ENCODE results near the gene C11orf21. TPM values are rescaled to one million over a fixed set of nuclear protein-coding genes. Genes with fewer than 3 reads are reported as not detected.
A peak's percentile ranks its signal among the peaks of the same experiment; 100 is the strongest.

Gene C11orf21
- total and polyA plus RNA-seq, 2 of the 8 experiments (the other 6 are each of a cell fraction or from before 2014, with no cell fraction given) = not detected

- no peaks in the 10 kb centered on the region for H3K79me2 ChIP-seq (ENCODE audit: control insufficient read depth in 1 of 2, insufficient read depth in 2 of 2, low read length in 2 of 2)
- H3K56ac ChIP-seq (replicated peaks; ENCODE audit: insufficient read length, low read depth, low read length) = no peak overlapping the region
- no peak overlapping the region for H2BK120ac ChIP-seq (replicated peaks; ENCODE audit: low read depth, low read length)
- H3K18ac ChIP-seq (ENCODE audit: extremely low read depth, low read length) = no peak overlapping the region
- H2AK5ac ChIP-seq (ENCODE audit: low read depth, low read length) = peak overlapping the region; percentile 65; the same call in 1 of the 2 replicates
- no peak overlapping the region for H3K14ac ChIP-seq (ENCODE audit: insufficient read length)
- H4K91ac ChIP-seq (replicated peaks; ENCODE audit: insufficient read length, low read length) = no peak overlapping the region
- H3K36me3 ChIP-seq (ENCODE audit: control insufficient read depth in 2 of 4, insufficient read depth in 4 of 4, low read length in 3 of 4) = no peaks in the 10 kb centered on the region
- H4K5ac ChIP-seq (ENCODE audit: insufficient read length, low read depth, low read length) = no peak overlapping the region
- H3K4ac ChIP-seq (replicated peaks; ENCODE audit: insufficient read length, low read depth, low read length) = no peak overlapping the region
- H4K8ac ChIP-seq (ENCODE audit: extremely low read depth, insufficient read depth, low read length) = no peak overlapping the region
- DNase-seq (ENCODE audit: low read depth in 1 of 2, low spot score in 2 of 2) (no peak), FAIRE-seq (no peak)
- peaks cover under 1% of the 10 kb centered on the region; the same call in 1 of the 2 replicates for H3K23me2 ChIP-seq (ENCODE audit: low read depth, low read length)
- H2BK20ac ChIP-seq (ENCODE audit: low read length) = 0 out of 2 replicates have a peak overlapping the region, but pooled peaks have one; percentile 48
- no peaks in the 10 kb centered on the region for H3K79me1 ChIP-seq (ENCODE audit: low read depth, low read length)
- no peak overlapping the region for H3K23ac ChIP-seq (ENCODE audit: insufficient read length)
- H2AFZ ChIP-seq (ENCODE audit: low read length) = no peak overlapping the region
- H3K9me3 ChIP-seq (ENCODE audit: insufficient read depth in 2 of 2, low read depth in 1 of 2, low read length in 1 of 2) = no peaks in the 10 kb centered on the region
- H2BK12ac ChIP-seq (ENCODE audit: low read depth, low read length) = peak overlapping the region; percentile 90
- H3K27me3 ChIP-seq (replicated peaks in 1 of 4; ENCODE audit: control insufficient read depth in 3 of 4, extremely low read depth in 1 of 4, insufficient read depth in 3 of 4, low read length in 3 of 4) = peaks cover 2 to 31% (median 26%) of the 10 kb centered on the region in 4 experiments
- H3K9ac ChIP-seq (replicated peaks in 1 of 4; ENCODE audit: extremely low read depth in 1 of 4, low read depth in 3 of 4, low read length in 3 of 4) = no peak overlapping the region
- no peak overlapping the region for H3K27ac ChIP-seq (ENCODE audit: low read depth, low read length)
- no peaks in the 10 kb centered on the region for H4K20me1 ChIP-seq (replicated peaks in 1 of 2; ENCODE audit: control insufficient read depth in 1 of 2, insufficient read depth in 2 of 2, low read length in 2 of 2)
- ChIA-PET CTCF (ENCODE audit: partially characterized antibody) (interaction anchor here (0.9 to 6.6 kb wide), 9 partner anchors 11 to 626 kb away, joined by 3 to 26 read pairs (median 4); partner anchors contain the start of genes C11orf21 and TSPAN32), POLR2A (ENCODE audit: partially characterized antibody) (interaction anchor here (0.9 to 1.0 kb wide), 2 partner anchors 62 to 101 kb away, joined by 3 read pairs; no protein-coding TSS in a partner anchor)
- H2BK5ac ChIP-seq (ENCODE audit: low read depth, low read length) = no peak overlapping the region
- H3K4me3 ChIP-seq (ENCODE audit: extremely low read depth in 1 of 4, insufficient read depth in 2 of 4, low read depth in 3 of 4, low read length in 4 of 4) = no peak overlapping the region
- H3K4me1 ChIP-seq (replicated peaks in 1 of 4; ENCODE audit: control insufficient read depth in 3 of 4, insufficient read depth in 4 of 4, low read length in 3 of 4) = peaks cover 0 to 9% (median 2%) of the 10 kb centered on the region in 4 experiments; a peak in 3 of 7 replicates
- H3K4me2 ChIP-seq (ENCODE audit: insufficient read depth in 1 of 2, low read depth in 2 of 2, low read length in 2 of 2) = no peak overlapping the region
- H2BK15ac ChIP-seq (ENCODE audit: low read length) = no peak overlapping the region
- WGBS, 2 experiments (ENCODE audit: extremely low coverage in 1 of 2, insufficient coverage in 1 of 2, insufficient read length in 1 of 2, insufficient replicate concordance in 2 of 2, low coverage in 1 of 2, low lambda C conversion rate in 2 of 2, missing lambda C conversion rate in 1 of 2) = 92% methylated on average over 14 of the region's 14 CpGs; no CpG with 5 or more reads in 1 of the 2 experiments
- TF ChIP-seq HDAC6 (IDR thresholded peaks at IDR 0.05; ENCODE audit: low read depth, low read length) (no peak), RNF2 (IDR thresholded peaks at IDR 0.05; ENCODE audit: borderline replicate concordance, low read depth, low read length, missing control alignments, poor library complexity, severe bottlenecking) (no peak), SRF (IDR thresholded peaks at IDR 0.05; ENCODE audit: low read depth, low read length) (no peak), JUND (IDR thresholded peaks at IDR 0.05; ENCODE audit: low read length) (no peak), POU5F1 (IDR thresholded peaks at IDR 0.05; ENCODE audit: low read depth, low read length) (no peak), ASH2L (IDR thresholded peaks at IDR 0.05; ENCODE audit: low read length) (no peak), CHD2 (IDR thresholded peaks at IDR 0.05; ENCODE audit: low read length) (no peak), ZNF274 (IDR thresholded peaks at IDR 0.05; ENCODE audit: borderline replicate concordance, extremely low read depth, low read length) (no peak), CBX8 (IDR thresholded peaks at IDR 0.05; ENCODE audit: borderline replicate concordance, low read depth, low read length) (no peak)
- TF ChIP-seq, protein P1, sequence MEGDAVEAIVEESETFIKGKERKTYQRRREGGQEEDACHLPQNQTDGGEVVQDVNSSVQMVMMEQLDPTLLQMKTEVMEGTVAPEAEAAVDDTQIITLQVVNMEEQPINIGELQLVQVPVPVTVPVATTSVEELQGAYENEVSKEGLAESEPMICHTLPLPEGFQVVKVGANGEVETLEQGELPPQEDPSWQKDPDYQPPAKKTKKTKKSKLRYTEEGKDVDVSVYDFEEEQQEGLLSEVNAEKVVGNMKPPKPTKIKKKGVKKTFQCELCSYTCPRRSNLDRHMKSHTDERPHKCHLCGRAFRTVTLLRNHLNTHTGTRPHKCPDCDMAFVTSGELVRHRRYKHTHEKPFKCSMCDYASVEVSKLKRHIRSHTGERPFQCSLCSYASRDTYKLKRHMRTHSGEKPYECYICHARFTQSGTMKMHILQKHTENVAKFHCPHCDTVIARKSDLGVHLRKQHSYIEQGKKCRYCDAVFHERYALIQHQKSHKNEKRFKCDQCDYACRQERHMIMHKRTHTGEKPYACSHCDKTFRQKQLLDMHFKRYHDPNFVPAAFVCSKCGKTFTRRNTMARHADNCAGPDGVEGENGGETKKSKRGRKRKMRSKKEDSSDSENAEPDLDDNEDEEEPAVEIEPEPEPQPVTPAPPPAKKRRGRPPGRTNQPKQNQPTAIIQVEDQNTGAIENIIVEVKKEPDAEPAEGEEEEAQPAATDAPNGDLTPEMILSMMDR (IDR thresholded peaks at IDR 0.05; ENCODE audit: control extremely low read depth in 1 of 3, insufficient read depth in 1 of 3, low read depth in 1 of 3, low read length in 3 of 3) = no peak
Measured at GRCh38 chr11:2276280-2277007, 25.3 kb downstream of the C11orf21 start.

All from H1 (cell line).